ENCODE data around the gene SH3RF3.

Gene SH3RF3

GRCh38 chr2:109411640-109412325 is 282.8 kb downstream of the SH3RF3 start:
- no peak for TF ChIP-seq CTCF (IDR thresholded peaks at IDR 0.05; ENCODE audit: insufficient read depth, low read length, missing control alignments)
- ChIA-PET POLR2A (no interaction called here), CTCF (no interaction called here)
- DNase-seq (ENCODE audit: low read depth, low spot score): no peak
- no peak overlapping the region for H3K4me3 ChIP-seq (ENCODE audit: low read depth, low read length)

GRCh38 chr2:109415581-109416013 is 286.6 kb downstream of the SH3RF3 start:
- ChIA-PET POLR2A (no interaction called here), CTCF (no interaction called here)
- DNase-seq (ENCODE audit: low read depth, low spot score): no peak
- TF ChIP-seq CTCF (IDR thresholded peaks at IDR 0.05; ENCODE audit: insufficient read depth, low read length, missing control alignments): no peak
- H3K4me3 ChIP-seq (ENCODE audit: low read depth, low read length): no peak overlapping the region

GRCh38 chr2:109417701-109418335 is 288.8 kb downstream of the SH3RF3 start:
- no peak for DNase-seq (ENCODE audit: low read depth, low spot score)
- ChIA-PET CTCF (no interaction called here), POLR2A (no interaction called here)
- no peak overlapping the region for H3K4me3 ChIP-seq (ENCODE audit: low read depth, low read length)
- no peak for TF ChIP-seq CTCF (IDR thresholded peaks at IDR 0.05; ENCODE audit: insufficient read depth, low read length, missing control alignments)

GRCh38 chr2:109418716-109419115 is 289.7 kb downstream of the SH3RF3 start:
- ChIA-PET CTCF (interaction anchor here (0.9 kb wide), 1 partner anchor 13 kb away, joined by 3 read pairs; no protein-coding TSS in a partner anchor), POLR2A (no interaction called here)
- no peak overlapping the region for H3K4me3 ChIP-seq (ENCODE audit: low read depth, low read length)
- no peak for TF ChIP-seq CTCF (IDR thresholded peaks at IDR 0.05; ENCODE audit: insufficient read depth, low read length, missing control alignments)
- no peak for DNase-seq (ENCODE audit: low read depth, low spot score)

- DNase-seq (ENCODE audit: low read depth, low spot score): no peak
- POLR2A ChIA-PET: no interaction called here
- CTCF ChIA-PET: interaction anchor here (0.9 kb wide), 1 partner anchor 12 kb away, joined by 3 read pairs; no protein-coding TSS in a partner anchor
- H3K4me3 ChIP-seq (ENCODE audit: low read depth, low read length): no peak overlapping the region
- no peak for TF ChIP-seq CTCF (IDR thresholded peaks at IDR 0.05; ENCODE audit: insufficient read depth, low read length, missing control alignments)
These were observed 290.3 kb downstream of the SH3RF3 start for GRCh38 chr2:109419171-109419756.

- DNase-seq (ENCODE audit: low read depth, low spot score): no peak
- TF ChIP-seq CTCF (IDR thresholded peaks at IDR 0.05; ENCODE audit: insufficient read depth, low read length, missing control alignments): no peak
- POLR2A ChIA-PET: interaction anchor here (0.7 kb wide), 1 partner anchor 69 kb away, joined by 3 read pairs; no protein-coding TSS in a partner anchor
- no peak overlapping the region for H3K4me3 ChIP-seq (ENCODE audit: low read depth, low read length)
- CTCF ChIA-PET: interaction anchor here (1.0 kb wide), 1 partner anchor 16 kb away, joined by 3 read pairs; no protein-coding TSS in a partner anchor
These were observed 291.0 kb downstream of the SH3RF3 start for GRCh38 chr2:109419960-109420370.

Measured in AG04449 (cell line).